ENCODE data around the gene POU6F2. TPM values are rescaled to one million over a fixed set of nuclear protein-coding genes. Genes with fewer than 3 reads are reported as not detected.

The POU6F2 gene
- total RNA-seq, 4 donors from 2014 or later = not detected

DNA sequence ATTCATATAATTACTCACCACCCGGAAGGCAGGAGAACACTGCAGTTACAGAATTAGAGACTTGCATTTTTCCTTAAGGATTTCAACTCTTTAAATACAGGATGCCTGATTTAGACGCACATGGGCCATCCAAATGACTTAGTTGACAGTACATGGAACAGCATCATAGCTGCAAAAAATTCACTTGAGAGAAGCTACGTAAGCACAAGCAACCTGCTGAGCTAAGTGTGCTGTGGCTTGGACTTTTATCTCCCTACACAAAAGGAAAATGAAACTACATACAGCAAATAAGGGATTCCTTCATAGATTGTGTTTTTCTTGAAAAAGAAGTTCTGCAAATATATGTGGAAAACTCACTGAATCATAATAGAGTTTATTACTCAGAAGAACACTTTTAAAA is 152.6 kb downstream of the POU6F2 start:
- intact Hi-C loops (cut with DNase I) = no loop called here
- peaks cover 0 to 6% (median 2%) of the 10 kb centered on the region in 4 donors for H3K27me3 ChIP-seq
- H3K4me1 ChIP-seq = no peaks in the 10 kb centered on the region
- no peaks in the 10 kb centered on the region for H3K9me3 ChIP-seq
- H3K36me3 ChIP-seq = no peaks in the 10 kb centered on the region
- H3K27ac ChIP-seq (replicated peaks in 1 of 4) = no peak overlapping the region
- no peak for TF ChIP-seq POLR2AphosphoS5 (IDR thresholded peaks at IDR 0.05)
- TF ChIP-seq EP300 (IDR thresholded peaks at IDR 0.05) = no peak
- TF ChIP-seq, protein P1, sequence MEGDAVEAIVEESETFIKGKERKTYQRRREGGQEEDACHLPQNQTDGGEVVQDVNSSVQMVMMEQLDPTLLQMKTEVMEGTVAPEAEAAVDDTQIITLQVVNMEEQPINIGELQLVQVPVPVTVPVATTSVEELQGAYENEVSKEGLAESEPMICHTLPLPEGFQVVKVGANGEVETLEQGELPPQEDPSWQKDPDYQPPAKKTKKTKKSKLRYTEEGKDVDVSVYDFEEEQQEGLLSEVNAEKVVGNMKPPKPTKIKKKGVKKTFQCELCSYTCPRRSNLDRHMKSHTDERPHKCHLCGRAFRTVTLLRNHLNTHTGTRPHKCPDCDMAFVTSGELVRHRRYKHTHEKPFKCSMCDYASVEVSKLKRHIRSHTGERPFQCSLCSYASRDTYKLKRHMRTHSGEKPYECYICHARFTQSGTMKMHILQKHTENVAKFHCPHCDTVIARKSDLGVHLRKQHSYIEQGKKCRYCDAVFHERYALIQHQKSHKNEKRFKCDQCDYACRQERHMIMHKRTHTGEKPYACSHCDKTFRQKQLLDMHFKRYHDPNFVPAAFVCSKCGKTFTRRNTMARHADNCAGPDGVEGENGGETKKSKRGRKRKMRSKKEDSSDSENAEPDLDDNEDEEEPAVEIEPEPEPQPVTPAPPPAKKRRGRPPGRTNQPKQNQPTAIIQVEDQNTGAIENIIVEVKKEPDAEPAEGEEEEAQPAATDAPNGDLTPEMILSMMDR (IDR thresholded peaks at IDR 0.05) = no peak
- TF ChIP-seq POLR2A (IDR thresholded peaks at IDR 0.05; ENCODE audit: low read depth) = no peak
- DNase-seq (ENCODE audit: extremely low spot score) = no peak
- WGBS = 65% methylated on average over 3 of the region's 3 CpGs
- no peak overlapping the region for H3K4me3 ChIP-seq

DNA sequence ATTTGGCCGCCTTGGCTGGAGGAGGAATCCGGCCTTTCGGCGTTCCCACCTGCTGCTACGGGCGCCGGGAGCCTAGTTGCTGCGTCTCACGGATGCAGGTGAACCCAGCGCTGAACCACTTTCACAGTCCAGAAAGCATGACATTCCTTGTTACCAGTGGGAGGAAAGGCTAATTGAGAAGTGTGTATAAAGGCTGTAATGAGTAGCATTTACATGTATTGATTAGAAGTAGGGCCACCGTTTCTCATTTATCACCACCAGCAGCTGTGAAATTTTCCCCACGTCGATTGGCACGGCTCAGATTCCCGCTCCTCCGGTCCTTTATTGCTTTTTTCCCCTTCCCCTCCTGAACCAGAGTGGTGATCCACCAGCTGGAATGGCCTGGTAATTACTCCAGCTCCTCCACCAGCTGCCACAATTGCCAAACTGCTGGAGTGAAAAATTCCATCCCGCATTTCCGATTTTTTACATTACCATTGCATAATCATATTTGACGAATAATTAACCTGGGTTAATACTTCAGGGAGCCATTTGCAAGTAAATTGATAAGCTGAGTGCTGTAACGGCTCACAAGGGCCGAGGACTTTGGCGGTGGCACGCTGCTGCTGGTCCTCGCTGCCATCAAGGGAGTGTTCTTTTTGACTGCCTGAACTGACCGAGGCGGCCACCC is 153.3 kb downstream of the POU6F2 start:
- H3K4me1 ChIP-seq = no peaks in the 10 kb centered on the region
- DNase-seq (ENCODE audit: extremely low spot score) = no peak
- intact Hi-C loops (cut with DNase I) = no loop called here
- no peak overlapping the region for H3K4me3 ChIP-seq
- TF ChIP-seq POLR2AphosphoS5 (IDR thresholded peaks at IDR 0.05) (no peak), EP300 (IDR thresholded peaks at IDR 0.05) (no peak), POLR2A (IDR thresholded peaks at IDR 0.05; ENCODE audit: low read depth) (no peak)
- TF ChIP-seq, protein P1 (IDR thresholded peaks at IDR 0.05) = no peak
- no peaks in the 10 kb centered on the region for H3K36me3 ChIP-seq
- H3K9me3 ChIP-seq = no peaks in the 10 kb centered on the region
- peaks cover 0 to 6% (median 2%) of the 10 kb centered on the region in 4 donors for H3K27me3 ChIP-seq
- 60% methylated on average over 26 of the region's 26 CpGs for WGBS
- H3K27ac ChIP-seq (replicated peaks in 1 of 4) = no peak overlapping the region

- Histone ChIP-seq H3K4me3 (no peak overlapping the region), H3K27me3 (peaks cover 0 to 6% (median 2%) of the 10 kb centered on the region in 4 donors), H3K27ac (replicated peaks in 1 of 4) (no peak overlapping the region), H3K4me1 (no peaks in the 10 kb centered on the region), H3K9me3 (no peaks in the 10 kb centered on the region), H3K36me3 (no peaks in the 10 kb centered on the region)
- intact Hi-C loops (cut with DNase I) = no loop called here
- WGBS = 80% methylated on average over 5 of the region's 5 CpGs
- no peak for TF ChIP-seq POLR2A (IDR thresholded peaks at IDR 0.05; ENCODE audit: low read depth)
- no peak for TF ChIP-seq POLR2AphosphoS5 (IDR thresholded peaks at IDR 0.05)
- TF ChIP-seq, protein P1 (IDR thresholded peaks at IDR 0.05) = no peak
- TF ChIP-seq EP300 (IDR thresholded peaks at IDR 0.05) = no peak
- DNase-seq (ENCODE audit: extremely low spot score) = no peak
Observed at GRCh38 chr7:39132306-39132705, 154.6 kb downstream of the POU6F2 start.

GRCh38 chr7:39133088-39133487 is 155.4 kb downstream of the POU6F2 start:
- DNase-seq (ENCODE audit: extremely low spot score) = no peak
- H3K4me1 ChIP-seq = no peaks in the 10 kb centered on the region
- no peak overlapping the region for H3K27ac ChIP-seq (replicated peaks in 1 of 4)
- H3K27me3 ChIP-seq = peaks cover 0 to 6% (median 2%) of the 10 kb centered on the region in 4 donors
- WGBS = 94% methylated on average over 4 of the region's 4 CpGs
- no peaks in the 10 kb centered on the region for H3K36me3 ChIP-seq
- TF ChIP-seq, protein P1 (IDR thresholded peaks at IDR 0.05) = no peak
- no peak for TF ChIP-seq POLR2A (IDR thresholded peaks at IDR 0.05; ENCODE audit: low read depth)
- TF ChIP-seq POLR2AphosphoS5 (IDR thresholded peaks at IDR 0.05) = no peak
- TF ChIP-seq EP300 (IDR thresholded peaks at IDR 0.05) = no peak
- no peaks in the 10 kb centered on the region for H3K9me3 ChIP-seq
- intact Hi-C loops (cut with DNase I) = no loop called here
- no peak overlapping the region for H3K4me3 ChIP-seq

GRCh38 chr7:39137480-39137879 is 159.8 kb downstream of the POU6F2 start:
- no peak for DNase-seq (ENCODE audit: extremely low spot score)
- 75% methylated on average over 1 of the region's 1 CpG for WGBS
- no peaks in the 10 kb centered on the region for H3K9me3 ChIP-seq

More at GRCh38 chr7:39137480-39137879, 159.8 kb downstream of the POU6F2 start:
- no peak for TF ChIP-seq POLR2AphosphoS5 (IDR thresholded peaks at IDR 0.05)
- TF ChIP-seq EP300 (IDR thresholded peaks at IDR 0.05) = no peak
- TF ChIP-seq POLR2A (IDR thresholded peaks at IDR 0.05; ENCODE audit: low read depth) = no peak
- TF ChIP-seq, protein P1 (IDR thresholded peaks at IDR 0.05) = no peak
- intact Hi-C loops (cut with DNase I) = no loop called here
- no peaks in the 10 kb centered on the region for H3K27me3 ChIP-seq
- no peaks in the 10 kb centered on the region for H3K36me3 ChIP-seq
- no peak overlapping the region for H3K27ac ChIP-seq (replicated peaks in 1 of 4)
- H3K4me1 ChIP-seq = no peaks in the 10 kb centered on the region
- H3K4me3 ChIP-seq = no peak overlapping the region
